Medulla oblongata (tissue), 1 donor: ENCODE results near the gene BEND7.

Experiments
- DNase-seq: peaks from one replicate; pipeline ENCODE4 v3.0.0-alpha.2; 2015; ENCODE audit errors: extremely low spot score

The BEND7 gene

GRCh38 chr10:13521026-13521425 is 7.8 kb downstream of the BEND7 start:
- no peak for DNase-seq

- no peak for DNase-seq
Measured at GRCh38 chr10:13520194-13520593, 8.6 kb downstream of the BEND7 start.

GRCh38 chr10:13518076-13518692 is 10.6 kb downstream of the BEND7 start:
- no peak for DNase-seq

GRCh38 chr10:13517675-13518074 is 11.1 kb downstream of the BEND7 start:
- DNase-seq = no peak

GRCh38 chr10:13516176-13516575 is 12.6 kb downstream of the BEND7 start:
- DNase-seq = no peak

GRCh38 chr10:13515467-13515866 is 13.3 kb downstream of the BEND7 start:
- no peak for DNase-seq

GRCh38 chr10:13514296-13514695 is 14.5 kb downstream of the BEND7 start:
- no peak for DNase-seq

- DNase-seq = no peak
Measured at GRCh38 chr10:13512564-13512963, 16.2 kb downstream of the BEND7 start.

GRCh38 chr10:13511409-13511808 is 17.4 kb downstream of the BEND7 start:
- no peak for DNase-seq

- DNase-seq = no peak
Measured at GRCh38 chr10:13505052-13505680, 23.6 kb downstream of the BEND7 start.

GRCh38 chr10:13503745-13504463 is 24.9 kb downstream of the BEND7 start:
- no peak for DNase-seq

GRCh38 chr10:13502380-13502779 is 26.4 kb downstream of the BEND7 start:
- no peak for DNase-seq

- no peak for DNase-seq
Measured at GRCh38 chr10:13500201-13500600, 28.6 kb downstream of the BEND7 start.

GRCh38 chr10:13499150-13499549 is 29.7 kb downstream of the BEND7 start:
- no peak for DNase-seq

GRCh38 chr10:13496931-13497330 is 31.9 kb downstream of the BEND7 start:
- no peak for DNase-seq

GRCh38 chr10:13496164-13496563 is 32.6 kb downstream of the BEND7 start:
- no peak for DNase-seq

- DNase-seq = no peak
Measured at GRCh38 chr10:13492493-13493180, 36.2 kb downstream of the BEND7 start.

GRCh38 chr10:13491747-13492360 is 37.0 kb downstream of the BEND7 start:
- no peak for DNase-seq

GRCh38 chr10:13490503-13490902 is 38.3 kb downstream of the BEND7 start:
- no peak for DNase-seq

- DNase-seq = no peak
Measured at GRCh38 chr10:13489035-13489599, 39.7 kb downstream of the BEND7 start.

- DNase-seq = no peak
Measured at GRCh38 chr10:13485623-13486022, 43.2 kb downstream of the BEND7 start.

- no peak for DNase-seq
Measured at GRCh38 chr10:13483951-13484350, 44.9 kb downstream of the BEND7 start.
